GM23248 (cell line): ENCODE results near the gene VAMP1.

Experiments used
- EZH2 ChIP-seq: fragments of 200-600 bp; sonication (generic); IDR thresholded peaks from 2 replicates; pipeline ENCODE4 v1.6.1; 2018; ENCODE audit warnings: antibody characterized with exemption, mild to moderate bottlenecking; ENCODE audit not compliant: insufficient read depth, poor library complexity, severe bottlenecking
- EZH2phosphoT487 ChIP-seq: fragments of 200-600 bp; sonication (generic); IDR thresholded peaks from 2 replicates; pipeline ENCODE4 v1.6.1; 2018; ENCODE audit warnings: antibody characterized with exemption, moderate library complexity, mild to moderate bottlenecking, low read depth; ENCODE audit not compliant: insufficient read depth

GRCh38 chr12:6457220-6457945 is 13.1 kb downstream of the VAMP1 start:
- no peak for TF ChIP-seq EZH2
- no peak for TF ChIP-seq EZH2phosphoT487
